ENCODE results near the gene AAR2.
A peak's percentile ranks its signal among the peaks of the same experiment; 100 is the strongest.

AAR2 gene

GRCh38 chr20:36275441-36276189 lies 39.3 kb downstream of the AAR2 start:
- no peak for DNase-seq

- DNase-seq: no peak
These were observed 41.3 kb downstream of the AAR2 start for GRCh38 chr20:36277546-36277945.

- DNase-seq: no peak
These were observed 43.1 kb downstream of the AAR2 start for GRCh38 chr20:36279362-36279761.

- DNase-seq: no peak
These were observed 43.5 kb downstream of the AAR2 start for GRCh38 chr20:36279776-36280175.

- no peak for DNase-seq
These were observed 45.6 kb downstream of the AAR2 start for GRCh38 chr20:36281785-36282380.

GRCh38 chr20:36284751-36285150 lies 48.5 kb downstream of the AAR2 start:
- DNase-seq: no peak

- no peak for DNase-seq
These were observed 49.6 kb downstream of the AAR2 start for GRCh38 chr20:36285746-36286447.

- DNase-seq: no peak
These were observed 61.4 kb downstream of the AAR2 start for GRCh38 chr20:36297656-36298055.

- no peak for DNase-seq
These were observed 61.8 kb downstream of the AAR2 start for GRCh38 chr20:36298061-36298460.

GRCh38 chr20:36298795-36299339 lies 62.6 kb downstream of the AAR2 start:
- DNase-seq: no peak

- DNase-seq: no peak
These were observed 63.2 kb downstream of the AAR2 start for GRCh38 chr20:36299459-36299858.

GRCh38 chr20:36301359-36302119 lies 65.3 kb downstream of the AAR2 start:
- DNase-seq: no peak

- no peak for DNase-seq
These were observed 66.8 kb downstream of the AAR2 start for GRCh38 chr20:36303020-36303595.

- DNase-seq: no peak
These were observed 67.6 kb downstream of the AAR2 start for GRCh38 chr20:36303831-36304230.

GRCh38 chr20:36304786-36305495 lies 68.7 kb downstream of the AAR2 start:
- DNase-seq: no peak

- DNase-seq: peak in 11 of 58 donors; percentile 4 to 48 (median 25)
These were observed 69.6 kb downstream of the AAR2 start, which contains the start of gene DLGAP4 for GRCh38 chr20:36305602-36306551. TSS of gene DLGAP4 (plus strand) at chr20:36306339. CDS start at chr20:36431718, 125,379 bp downstream.

Data from anterior cingulate cortex (tissue), 58 donors.